Vagina (tissue), 2 donors: ENCODE data around the gene FAM120AOS. TPM values are rescaled to one million over a fixed set of nuclear protein-coding genes. Genes with fewer than 3 reads are reported as not detected.
A peak's percentile ranks its signal among the peaks of the same experiment; 100 is the strongest.

Experiments
- DNase-seq, 2 donors: peaks; one replicate each; pipeline ENCODE4 v3.0.0-alpha.2; 2017; ENCODE audit errors: extremely low spot score in 2 of 2
- H3K27ac ChIP-seq: fragments of 200-600 bp; sonication (generic); one replicate; pipeline ENCODE4 v1.5.1; 2019
- H3K27me3 ChIP-seq: fragments of 200-600 bp; sonication (generic); one replicate; pipeline ENCODE4 v1.5.1; 2019
- H3K36me3 ChIP-seq, 2 donors: fragments of 200-600 bp; sonication (generic); one replicate each; pipeline ENCODE4 v1.5.1; 2017 to 2019
- H3K4me1 ChIP-seq: fragments of 200-600 bp; sonication (generic); one replicate; pipeline ENCODE4 v1.5.1; 2019
- H3K4me3 ChIP-seq, 2 donors: fragments of 200-600 bp; sonication (generic); 1 replicate in 1 of 2; 2 replicates in 1 of 2; pipeline ENCODE4 v1.5.1; 2016 to 2019
- H3K9me3 ChIP-seq: fragments of 200-600 bp; sonication (generic); one replicate; pipeline ENCODE4 v1.5.1; 2019
- CTCF ChIP-seq, 3 experiments: fragments of 450-650 bp in 2 of 3; fragments of 200-600 bp in 1 of 3; sonication (generic) in 1 of 3; IDR thresholded peaks; one replicate each; pipeline ENCODE4 v1.5.1; 2017 to 2019; ENCODE audit warnings: antibody characterized with exemption in 3 of 3, mild to moderate bottlenecking in 2 of 3, moderate library complexity in 2 of 3
- POLR2A ChIP-seq, 2 donors: fragments of 450-650 bp; IDR thresholded peaks; one replicate each; pipeline ENCODE4 v1.6.1; 2017; ENCODE audit warnings: antibody characterized with exemption in 2 of 2, mild to moderate bottlenecking in 2 of 2, moderate library complexity in 2 of 2
- POLR2AphosphoS5 ChIP-seq, 2 donors: sonication (generic); formaldehyde crosslinking; IDR thresholded peaks; one replicate each; pipeline ENCODE4 v1.9.0; 2017; ENCODE audit warnings: antibody characterized with exemption in 2 of 2, mild to moderate bottlenecking in 2 of 2, low read depth in 1 of 2; ENCODE audit not compliant: insufficient read depth in 1 of 2
- intact Hi-C: fragments of 100-400 bp; cut with DNase I; formaldehyde crosslinking; loops from one replicate; pipeline ENCODE4 v1.15.1; 2023
- total RNA-seq: library from RNA; depleted of rRNA; stranded (reverse); fragments of >200 nt; gene quantifications from one replicate; pipeline ENCODE4 v1.2.3, GENCODE V29; 2016

Gene FAM120AOS
- total RNA-seq, 1 donor from 2014 or later: 41.5 TPM

- no peak overlapping the region for H3K4me3 ChIP-seq
- H3K4me1 ChIP-seq: peaks cover 76% of the 10 kb centered on the region
- H3K27ac ChIP-seq: no peak overlapping the region
- no peaks in the 10 kb centered on the region for H3K9me3 ChIP-seq
- intact Hi-C loops: no loop called here
- no peak for TF ChIP-seq POLR2A (IDR thresholded peaks at IDR 0.05)
- no peak for TF ChIP-seq POLR2AphosphoS5 (IDR thresholded peaks at IDR 0.05; ENCODE audit: insufficient read depth in 1 of 2, low read depth in 1 of 2)
- no peak for TF ChIP-seq CTCF (IDR thresholded peaks at IDR 0.05)
- H3K27me3 ChIP-seq: no peaks in the 10 kb centered on the region
- no peak for DNase-seq
- peaks cover 0 to 5% of the 10 kb centered on the region in 2 donors for H3K36me3 ChIP-seq
Measured at GRCh38 chr9:93470391-93470790, 17.0 kb upstream of the FAM120AOS start.

- intact Hi-C loops: no loop called here
- peak overlapping the region; percentile 74 for H3K27ac ChIP-seq
- no peak for DNase-seq
- no peak for TF ChIP-seq CTCF (IDR thresholded peaks at IDR 0.05)
- TF ChIP-seq POLR2A (IDR thresholded peaks at IDR 0.05): no peak
- no peak for TF ChIP-seq POLR2AphosphoS5 (IDR thresholded peaks at IDR 0.05; ENCODE audit: insufficient read depth in 1 of 2, low read depth in 1 of 2)
- H3K27me3 ChIP-seq: no peaks in the 10 kb centered on the region
- H3K9me3 ChIP-seq: no peaks in the 10 kb centered on the region
- peaks cover 0 to 5% of the 10 kb centered on the region in 2 donors for H3K36me3 ChIP-seq
- peak overlapping the region in 1 of 2 donors; percentile 3 for H3K4me3 ChIP-seq
- peaks cover 90% of the 10 kb centered on the region for H3K4me1 ChIP-seq
Measured at GRCh38 chr9:93468763-93469456, 15.5 kb upstream of the FAM120AOS start.

GRCh38 chr9:93467462-93467861 lies 14.1 kb upstream of the FAM120AOS start:
- no peak for DNase-seq
- Histone ChIP-seq H3K9me3 (no peaks in the 10 kb centered on the region), H3K36me3 (peaks cover 0 to 5% of the 10 kb centered on the region in 2 donors), H3K27me3 (no peaks in the 10 kb centered on the region), H3K4me3 (no peak overlapping the region), H3K4me1 (peaks cover 85% of the 10 kb centered on the region), H3K27ac (no peak overlapping the region)
- TF ChIP-seq CTCF (IDR thresholded peaks at IDR 0.05) (no peak), POLR2A (IDR thresholded peaks at IDR 0.05) (no peak), POLR2AphosphoS5 (IDR thresholded peaks at IDR 0.05; ENCODE audit: insufficient read depth in 1 of 2, low read depth in 1 of 2) (no peak)
- intact Hi-C loops: no loop called here

- DNase-seq: no peak
- no peak for TF ChIP-seq POLR2A (IDR thresholded peaks at IDR 0.05)
- TF ChIP-seq CTCF (IDR thresholded peaks at IDR 0.05): no peak
- TF ChIP-seq POLR2AphosphoS5 (IDR thresholded peaks at IDR 0.05; ENCODE audit: insufficient read depth in 1 of 2, low read depth in 1 of 2): no peak
- H3K27ac ChIP-seq: no peak overlapping the region
- H3K27me3 ChIP-seq: no peaks in the 10 kb centered on the region
- intact Hi-C loops: no loop called here
- no peaks in the 10 kb centered on the region for H3K9me3 ChIP-seq
- peaks cover 85% of the 10 kb centered on the region for H3K4me1 ChIP-seq
- peaks cover 0 to 5% of the 10 kb centered on the region in 2 donors for H3K36me3 ChIP-seq
- H3K4me3 ChIP-seq: no peak overlapping the region
Measured at GRCh38 chr9:93467062-93467416, 13.7 kb upstream of the FAM120AOS start.

- DNase-seq: no peak
- Histone ChIP-seq H3K27me3 (no peaks in the 10 kb centered on the region), H3K27ac (no peak overlapping the region), H3K4me1 (peaks cover 86% of the 10 kb centered on the region), H3K9me3 (no peaks in the 10 kb centered on the region), H3K36me3 (peaks cover 0 to under 1% of the 10 kb centered on the region in 2 donors), H3K4me3 (no peak overlapping the region)
- intact Hi-C loops: no loop called here
- TF ChIP-seq POLR2AphosphoS5 (IDR thresholded peaks at IDR 0.05; ENCODE audit: insufficient read depth in 1 of 2, low read depth in 1 of 2): no peak
- no peak for TF ChIP-seq CTCF (IDR thresholded peaks at IDR 0.05)
- TF ChIP-seq POLR2A (IDR thresholded peaks at IDR 0.05): no peak
Measured at GRCh38 chr9:93466416-93467061, 13.2 kb upstream of the FAM120AOS start.
